HG03139 (cell line): ENCODE measurements around the gene SLC38A3.

Experiments used
- ATAC-seq: cut with Tn5 transposase; IDR thresholded peaks from one replicate; pipeline ENCODE4 v1.9.1; 2021; ENCODE audit not compliant: unreplicated experiment

The SLC38A3 gene

DNA sequence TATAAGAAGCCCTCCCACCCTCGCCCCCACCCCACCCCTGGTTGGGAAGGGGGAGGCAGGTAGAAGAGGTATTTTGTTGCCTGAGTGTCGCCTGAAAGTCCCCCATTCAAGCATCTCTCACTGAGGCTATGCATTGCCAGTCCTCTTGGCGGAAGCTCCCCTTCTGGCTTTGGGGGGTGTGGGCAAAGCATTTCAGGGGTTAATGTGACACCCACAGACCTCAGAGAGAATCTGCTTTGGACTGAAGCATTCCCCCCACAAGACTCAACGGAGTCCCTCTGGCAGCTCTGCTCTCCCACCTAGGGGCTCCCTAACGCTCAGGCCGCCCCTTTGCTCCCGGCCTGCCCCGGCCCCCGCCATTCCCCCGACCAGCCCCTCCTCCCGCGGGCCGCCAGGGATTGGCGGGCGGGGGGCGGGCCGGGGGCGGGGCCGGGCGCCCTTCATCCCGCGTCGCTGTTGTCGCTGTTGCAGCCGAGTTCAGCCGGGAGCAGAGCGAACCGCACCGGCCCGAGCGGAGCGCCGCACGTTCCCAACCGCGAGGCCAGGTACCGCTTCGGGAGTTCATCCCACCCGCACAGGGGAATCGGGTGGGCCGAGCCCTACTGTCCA, at the start of gene SLC38A3:
Gene SLC38A3, plus strand, starts transcription at position 468 of the 609 bp plus-strand sequence. CDS start 8,929 bp downstream, outside the sequence.
- no peak for ATAC-seq

DNA sequence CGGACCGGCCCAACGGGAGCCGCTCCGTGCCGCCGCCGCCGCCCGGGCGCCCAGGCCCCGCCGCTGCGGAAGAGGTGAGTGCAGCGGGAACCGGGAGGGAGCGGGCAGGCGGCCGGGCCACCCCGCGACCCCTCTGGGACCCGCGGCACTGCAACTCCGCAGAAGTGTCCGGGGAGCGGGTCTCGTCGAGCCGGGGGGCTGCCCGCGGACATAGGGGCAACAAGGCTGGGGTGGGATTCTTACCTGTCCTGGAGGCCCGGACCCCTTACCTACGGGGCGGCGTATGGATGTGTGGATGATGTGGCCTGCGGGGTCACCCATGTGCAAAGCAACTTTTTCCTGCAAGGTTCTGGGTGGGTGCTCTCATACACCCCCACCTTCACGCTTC, 49.6 kb upstream of the SLC38A3 start:
- no peak for ATAC-seq

DNA sequence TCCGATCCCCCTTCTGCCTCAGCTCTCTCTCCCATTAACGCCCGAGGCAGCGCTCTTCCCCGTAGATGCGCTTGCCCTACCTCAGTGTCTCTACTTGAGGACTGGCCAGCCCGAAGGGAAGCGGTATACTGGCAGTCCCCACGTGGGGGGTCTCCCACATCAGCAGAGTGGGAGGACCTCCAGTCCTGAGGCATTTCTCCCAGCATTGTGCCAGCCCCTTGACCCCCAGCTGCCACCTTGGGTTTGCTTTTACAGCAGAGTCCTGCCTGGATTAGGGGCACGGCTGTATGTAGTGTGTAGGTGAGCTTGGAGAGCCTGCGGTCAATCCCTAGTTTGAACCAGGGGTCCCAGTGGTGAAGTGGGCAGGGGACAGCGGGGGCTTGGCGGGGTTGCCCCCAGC, 49.2 kb upstream of the SLC38A3 start:
- ATAC-seq = no peak

DNA sequence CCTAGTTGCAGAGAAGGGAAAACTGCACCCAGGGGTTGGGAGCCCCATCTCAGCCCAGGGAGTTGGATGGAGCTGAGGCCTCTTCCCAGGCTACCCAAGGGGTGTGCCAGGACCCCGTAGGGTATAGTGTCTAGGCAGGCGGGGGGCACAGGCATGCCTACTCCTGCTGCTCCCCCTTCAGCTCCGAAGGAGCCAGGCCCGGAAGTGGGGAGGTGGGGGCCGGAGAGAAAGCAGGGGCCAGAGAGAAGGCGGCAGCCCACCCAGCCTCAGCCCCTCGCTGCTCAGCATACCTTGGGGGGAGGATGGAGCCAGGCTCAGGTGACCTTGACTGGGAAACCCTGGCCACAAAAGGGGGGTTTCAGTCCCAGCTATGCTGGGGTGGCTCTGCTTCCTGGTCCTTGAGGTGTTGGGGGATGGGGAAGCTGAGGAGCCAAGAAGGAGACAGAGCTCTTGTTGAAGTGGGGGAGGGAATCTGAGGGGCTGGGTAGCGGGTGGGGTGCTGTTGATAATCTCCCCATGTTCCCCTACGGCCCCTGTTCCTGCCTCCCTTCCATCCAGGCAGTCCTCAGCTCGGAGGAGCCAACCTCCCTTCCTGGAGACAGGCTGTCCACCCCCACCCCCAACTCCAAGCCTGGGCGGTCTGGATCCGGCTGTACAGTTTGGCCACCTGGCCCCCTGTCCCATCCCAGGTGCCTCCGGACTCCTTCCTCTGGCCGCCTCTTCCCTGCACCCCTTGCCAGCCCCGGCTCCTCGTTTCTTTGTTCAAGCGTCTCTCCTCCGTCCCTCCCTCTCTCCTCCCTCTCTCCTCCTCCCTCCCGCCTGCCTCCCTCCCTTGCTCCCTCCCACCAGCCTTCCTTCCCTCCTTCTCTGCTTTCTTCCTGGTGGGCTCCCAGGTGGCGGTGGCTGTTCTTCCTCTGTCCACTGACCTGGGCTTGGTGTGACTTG, 48.2 kb upstream of the SLC38A3 start:
- no peak for ATAC-seq

DNA sequence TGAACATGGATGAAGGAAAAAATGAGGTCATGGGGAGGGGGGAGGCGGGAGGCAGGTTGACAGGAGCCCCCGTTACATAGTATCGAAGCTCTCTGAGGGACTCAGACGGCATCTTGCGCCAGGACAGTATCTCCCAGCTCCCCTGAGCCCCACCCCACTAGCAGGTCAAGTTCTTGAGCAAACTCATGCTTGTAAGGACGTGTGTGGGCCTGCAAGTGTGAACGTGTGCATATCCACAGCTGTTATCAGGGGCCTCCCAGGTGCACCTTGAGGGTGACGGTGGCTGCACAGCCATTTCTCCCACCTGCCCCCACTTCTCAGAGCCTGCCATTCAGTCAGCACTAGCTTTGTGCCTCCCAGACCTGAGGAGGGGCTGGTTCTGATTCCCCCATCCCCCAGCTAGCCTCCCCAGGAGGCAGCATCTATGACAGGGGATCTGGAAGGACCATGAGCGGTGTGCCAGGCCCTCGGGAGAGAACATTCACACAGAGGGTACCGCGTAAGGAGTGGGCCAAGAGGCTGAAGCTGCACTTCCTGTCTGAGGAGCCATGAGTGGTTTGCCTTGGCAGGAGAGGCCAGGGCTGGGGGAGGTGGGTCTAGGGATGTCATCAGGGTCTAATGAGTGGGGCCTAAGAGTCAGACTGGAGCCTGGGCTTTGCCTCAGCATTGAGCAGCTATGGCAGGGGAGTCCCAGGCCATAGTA, 47.1 kb upstream of the SLC38A3 start:
- ATAC-seq = no peak

DNA sequence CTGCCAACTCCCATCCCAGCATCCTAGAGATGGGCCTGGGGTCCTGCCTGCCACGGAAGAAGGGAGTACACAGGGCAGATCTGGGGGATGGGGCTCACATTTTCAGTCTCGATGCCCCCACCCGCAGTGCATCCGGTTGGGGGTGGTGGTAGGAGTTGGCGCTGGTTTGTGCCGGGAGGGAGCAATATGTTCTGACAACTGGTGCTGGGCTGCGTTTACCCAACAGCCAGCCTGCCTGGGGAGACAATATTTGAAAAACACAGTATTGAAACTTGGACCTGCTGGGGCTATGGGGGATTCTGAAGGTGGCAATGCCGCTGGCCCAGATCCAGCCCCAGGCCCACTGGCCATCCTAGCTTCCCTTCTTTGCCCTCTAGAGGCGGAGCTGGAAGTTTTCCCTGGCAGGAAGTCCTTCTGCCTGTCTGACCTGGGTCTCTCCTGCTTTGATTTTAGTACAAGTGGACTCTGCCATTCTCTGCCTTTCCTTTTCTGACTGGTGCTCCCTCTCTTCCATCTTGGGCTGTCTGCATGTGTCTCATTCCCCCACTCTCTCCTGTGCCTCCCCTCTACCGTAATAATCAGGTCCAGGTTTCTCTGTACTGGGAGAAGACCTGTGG, 46.4 kb upstream of the SLC38A3 start:
- no peak for ATAC-seq

DNA sequence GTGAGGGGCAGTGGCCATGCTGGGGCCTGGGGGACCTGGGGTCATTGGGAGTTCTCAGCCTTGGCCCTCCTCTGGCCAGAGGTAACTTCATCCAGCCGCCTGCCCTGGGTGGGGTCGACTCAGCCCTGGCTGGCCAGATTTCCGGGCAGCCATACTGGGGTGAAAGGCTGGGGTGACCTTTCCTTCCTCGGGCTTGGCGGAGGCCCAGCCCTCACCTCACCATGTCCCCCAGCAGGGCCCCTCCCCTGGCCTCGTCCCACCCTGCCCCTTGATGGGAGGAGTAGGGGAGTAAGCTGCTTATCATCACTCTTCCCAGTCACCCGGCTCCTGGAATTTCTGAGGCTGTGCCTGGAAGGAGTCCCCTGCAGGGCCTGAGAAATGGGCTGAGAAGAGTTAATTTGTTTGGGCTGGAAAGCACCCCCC, 44.5 kb upstream of the SLC38A3 start:
- no peak for ATAC-seq

DNA sequence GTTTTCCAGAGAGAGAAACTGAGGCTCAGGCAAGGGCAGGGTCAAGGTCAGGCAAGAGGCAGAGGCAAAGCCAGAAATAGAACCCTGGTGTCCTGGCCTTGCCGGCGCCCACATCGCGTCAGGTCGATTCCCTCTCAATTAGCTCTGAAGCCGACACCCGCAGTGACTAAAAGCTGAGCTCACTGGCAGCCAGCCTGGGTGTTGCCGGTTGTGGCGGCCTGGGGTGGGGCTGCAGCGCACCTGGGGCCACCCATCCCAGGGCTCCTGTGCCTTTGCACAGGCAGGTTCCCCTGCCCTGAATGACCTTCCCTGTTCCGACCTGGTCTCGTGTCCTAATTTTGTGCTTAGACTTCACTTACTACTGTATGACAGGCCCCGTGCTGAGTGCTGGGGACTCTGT, 43.8 kb upstream of the SLC38A3 start:
- ATAC-seq = no peak

DNA sequence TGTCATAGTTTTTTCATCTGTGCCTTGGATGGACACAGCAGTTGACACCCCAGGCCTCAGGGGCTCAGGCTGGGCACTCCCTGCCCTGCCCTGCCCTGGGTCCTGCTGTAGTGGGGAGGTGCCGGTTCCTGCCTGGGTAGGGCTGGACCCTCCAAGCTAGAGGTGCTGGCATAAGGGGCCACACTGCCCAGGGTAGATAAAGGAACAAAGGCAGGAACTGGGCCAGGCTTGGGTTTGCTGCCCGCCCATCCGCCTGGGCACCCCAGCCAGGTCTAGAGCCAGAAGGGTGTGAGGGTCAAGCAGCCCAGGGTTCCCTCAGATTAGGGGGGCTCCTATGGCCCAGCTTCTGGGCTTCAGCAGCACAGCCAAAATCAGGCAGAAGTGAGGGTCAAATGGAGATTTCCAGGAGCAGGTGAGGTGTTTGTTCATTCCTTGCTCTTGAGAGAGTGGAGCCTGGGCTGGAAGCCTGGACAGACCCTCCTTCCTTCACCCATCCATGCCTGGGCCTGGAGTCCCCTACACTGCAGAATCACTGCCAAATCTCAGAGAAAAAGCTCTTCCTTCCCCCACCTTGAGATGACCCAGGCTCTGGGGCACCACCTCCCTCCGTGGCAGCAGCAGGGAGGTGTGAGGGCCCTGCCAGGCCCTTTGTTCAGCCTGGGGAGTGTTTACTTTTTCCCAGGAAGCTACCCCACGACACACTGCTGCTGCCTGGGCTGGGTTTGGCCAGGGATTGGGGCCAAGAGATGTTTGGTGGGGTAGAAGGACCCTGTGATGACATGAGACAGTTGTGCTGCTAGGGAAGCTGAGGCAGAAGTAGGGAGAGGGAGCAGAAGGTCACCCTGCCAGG, 42.8 kb upstream of the SLC38A3 start:
- no peak for ATAC-seq

DNA sequence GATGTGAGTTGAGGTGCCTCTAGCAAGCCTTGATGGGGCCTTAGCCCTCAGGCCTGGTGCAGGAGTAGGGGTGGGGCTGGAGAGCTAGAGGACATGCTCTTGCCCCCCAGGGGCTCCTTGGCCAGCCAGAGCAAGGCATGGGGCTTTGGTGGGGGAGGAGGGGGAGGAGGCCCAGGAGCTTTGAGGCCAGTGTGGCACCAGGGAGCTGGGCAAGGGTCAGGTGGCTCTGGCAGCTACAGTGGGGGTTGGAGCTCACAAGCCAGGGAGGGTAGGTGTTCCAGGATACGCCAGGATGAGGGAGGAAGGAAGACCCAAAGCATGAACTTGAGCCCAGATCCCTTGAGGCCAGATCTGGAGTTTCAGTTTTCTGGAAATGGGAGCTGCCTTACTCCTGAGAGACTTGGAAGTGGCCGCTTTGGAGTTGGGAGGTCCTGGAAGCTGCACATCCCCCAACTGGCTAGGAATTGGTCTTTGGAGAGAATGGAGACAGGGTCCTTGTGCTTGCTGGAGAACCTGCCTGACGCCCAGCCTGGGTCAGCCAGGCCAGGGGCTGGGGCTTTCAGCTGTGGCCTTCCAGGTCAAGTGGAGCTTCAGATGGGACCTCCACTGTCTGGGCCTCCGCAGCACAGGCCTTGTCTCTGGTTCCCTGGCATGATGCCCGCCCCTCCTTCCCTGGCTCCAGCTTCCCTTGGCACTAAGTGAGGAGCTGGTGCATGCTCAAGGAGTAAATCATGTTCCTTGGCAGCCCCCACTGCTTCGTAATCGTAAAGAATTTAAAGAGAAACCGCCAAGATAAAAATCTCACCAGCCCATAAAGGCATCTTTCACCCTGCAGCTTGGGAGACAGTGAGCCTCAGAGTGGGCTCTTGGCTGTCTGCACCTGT, 41.3 kb upstream of the SLC38A3 start:
- no peak for ATAC-seq

DNA sequence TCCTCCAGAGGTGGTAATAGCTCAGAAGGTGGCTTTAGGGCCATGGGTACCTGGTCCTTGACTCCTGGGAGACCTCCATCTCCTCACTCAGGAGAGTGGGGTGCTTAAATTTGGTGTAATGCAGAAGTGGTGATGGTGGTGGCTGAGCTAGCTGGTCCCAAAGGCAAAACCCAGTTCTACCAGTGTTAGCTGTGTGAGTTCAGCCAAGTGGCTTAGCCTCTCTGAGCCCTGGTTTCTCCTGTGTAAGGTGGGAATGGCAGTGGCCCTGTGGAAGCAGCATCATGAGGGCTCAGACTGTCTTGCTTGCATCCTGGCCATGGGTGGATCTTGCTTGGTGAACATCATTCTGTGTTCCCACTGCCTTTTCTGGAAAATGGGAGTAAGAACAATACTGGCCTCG, 40.6 kb upstream of the SLC38A3 start:
- no peak for ATAC-seq

DNA sequence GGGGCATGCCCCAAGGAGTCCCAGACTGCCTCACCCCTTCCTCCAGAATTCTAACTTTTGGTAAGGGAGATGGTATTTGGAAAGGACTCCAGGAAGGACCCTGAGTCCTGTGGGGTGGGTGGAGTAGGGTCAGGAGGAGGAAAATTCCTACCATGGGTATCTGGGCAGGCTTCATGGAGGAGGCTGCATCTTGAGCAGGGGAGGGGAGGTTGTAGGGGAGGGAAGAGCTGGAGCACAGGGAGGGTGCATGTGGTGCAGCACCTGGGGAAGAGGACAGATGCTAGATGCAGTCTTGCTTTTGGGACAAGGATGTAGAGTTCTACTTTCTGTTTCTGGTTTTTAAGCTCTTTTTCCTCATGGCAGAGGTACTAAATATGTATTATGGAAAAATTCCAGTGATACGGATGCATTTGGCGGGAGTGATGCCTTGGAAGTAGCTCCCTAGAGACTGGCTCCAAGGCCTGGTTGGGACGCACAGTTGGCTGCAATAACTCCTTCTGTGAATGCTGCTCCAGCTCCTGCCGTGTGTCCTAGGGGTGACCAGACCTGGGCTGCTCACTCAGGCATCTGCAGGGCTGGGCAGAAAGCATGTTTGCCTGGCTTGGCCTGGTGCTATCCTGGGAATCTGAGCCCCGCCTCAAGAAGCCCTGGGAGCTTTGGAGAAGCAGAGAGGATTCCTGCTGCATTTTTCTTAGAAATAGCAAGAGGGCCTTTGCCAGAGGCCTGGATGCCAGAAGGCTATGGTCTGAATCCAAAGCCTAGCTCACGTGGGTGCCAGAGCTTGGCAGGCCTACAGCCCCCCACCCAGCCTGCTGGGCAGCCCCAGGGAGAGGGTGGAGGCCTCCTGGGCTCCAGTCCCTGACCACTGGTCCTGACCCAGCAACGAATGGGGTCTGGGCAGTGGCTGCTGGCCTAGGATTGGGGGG, 39.8 kb upstream of the SLC38A3 start:
- ATAC-seq = no peak

DNA sequence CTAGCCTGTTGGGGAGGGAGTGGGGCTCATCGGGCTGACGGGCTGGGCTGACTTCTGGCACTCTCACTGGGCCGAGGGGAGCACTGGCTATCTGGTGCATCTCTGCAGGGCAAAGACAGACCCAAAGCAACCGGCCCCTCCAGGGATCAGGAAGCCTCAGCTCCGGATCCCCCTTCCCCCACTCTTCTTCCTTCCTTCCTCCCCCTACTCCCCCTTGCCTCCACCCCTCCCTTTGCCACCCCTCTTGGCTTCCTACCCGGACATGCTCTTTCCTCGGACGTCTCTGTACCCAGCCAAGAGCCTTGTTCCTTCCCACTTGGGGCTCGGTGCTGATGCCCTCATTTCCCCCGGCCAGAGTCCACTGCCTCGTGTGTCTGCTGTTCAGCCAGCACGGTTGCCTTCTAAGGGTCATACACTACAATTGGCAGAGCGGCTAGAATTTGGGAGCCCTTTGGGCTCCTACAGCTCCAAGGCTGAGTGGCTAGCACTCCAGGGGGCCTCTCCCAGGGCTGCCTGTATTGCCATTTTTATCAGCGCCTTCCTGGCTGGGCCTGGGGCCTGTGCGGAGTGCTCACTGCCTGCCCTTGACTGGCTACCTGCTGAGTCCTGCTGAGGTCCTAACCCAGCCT, 39.0 kb upstream of the SLC38A3 start:
- no peak for ATAC-seq

DNA sequence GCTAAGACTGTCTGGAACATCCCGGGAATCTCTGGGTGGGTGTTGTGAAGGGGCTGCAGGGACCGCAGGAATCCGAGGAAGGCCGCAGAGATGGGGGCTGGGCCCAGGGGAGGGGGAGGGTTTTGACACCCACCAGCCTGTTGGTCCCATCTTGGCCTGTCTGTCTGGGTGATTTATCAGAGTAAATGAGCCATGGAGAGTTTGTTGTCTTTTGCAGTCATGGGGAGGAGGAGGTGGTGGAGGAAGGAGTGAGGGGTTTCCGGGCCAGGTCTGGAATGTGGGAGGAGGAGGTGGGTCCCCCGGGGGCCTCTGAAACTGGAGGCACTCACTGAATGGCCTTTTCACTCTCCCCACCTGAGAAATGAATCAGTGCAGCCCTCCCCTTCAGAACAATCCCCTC, 38.5 kb upstream of the SLC38A3 start:
- ATAC-seq = no peak

DNA sequence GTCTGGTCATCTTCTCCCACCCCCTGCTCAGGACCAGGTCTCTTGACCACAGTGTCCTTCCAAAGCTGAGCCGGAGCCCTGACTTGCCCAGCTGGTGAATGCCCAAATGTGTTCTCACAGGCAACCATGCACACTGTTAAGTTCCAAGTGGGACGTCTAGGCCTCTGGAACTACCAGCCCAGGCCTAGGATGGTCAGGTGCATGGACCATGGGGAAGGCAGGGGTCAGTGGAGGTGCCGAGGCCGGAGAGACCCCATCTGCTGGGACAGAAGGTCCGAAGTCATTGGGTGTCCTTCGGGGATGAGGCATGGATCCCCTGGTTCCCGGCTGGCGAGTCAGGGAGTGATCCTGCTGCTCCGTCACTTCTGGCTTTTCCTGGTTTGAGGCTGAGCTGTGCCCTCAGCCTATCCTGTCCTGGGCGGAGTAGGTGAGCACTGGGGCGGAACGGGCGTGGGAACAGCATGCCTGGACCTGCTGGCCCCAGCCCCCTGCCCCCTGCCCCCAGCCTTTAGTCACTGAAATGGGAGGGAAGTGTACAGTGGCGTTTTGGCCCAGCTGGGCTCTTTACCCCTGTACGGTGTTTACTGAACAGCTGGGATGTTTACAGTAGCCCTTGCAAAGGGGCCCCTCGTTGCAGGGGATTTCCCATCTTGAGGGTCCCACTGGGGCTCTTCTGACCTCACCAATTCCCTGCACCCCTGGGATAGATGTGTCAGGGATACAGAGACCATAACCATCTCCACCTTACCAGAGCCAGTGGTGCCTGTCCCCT, 37.8 kb upstream of the SLC38A3 start:
- no peak for ATAC-seq

DNA sequence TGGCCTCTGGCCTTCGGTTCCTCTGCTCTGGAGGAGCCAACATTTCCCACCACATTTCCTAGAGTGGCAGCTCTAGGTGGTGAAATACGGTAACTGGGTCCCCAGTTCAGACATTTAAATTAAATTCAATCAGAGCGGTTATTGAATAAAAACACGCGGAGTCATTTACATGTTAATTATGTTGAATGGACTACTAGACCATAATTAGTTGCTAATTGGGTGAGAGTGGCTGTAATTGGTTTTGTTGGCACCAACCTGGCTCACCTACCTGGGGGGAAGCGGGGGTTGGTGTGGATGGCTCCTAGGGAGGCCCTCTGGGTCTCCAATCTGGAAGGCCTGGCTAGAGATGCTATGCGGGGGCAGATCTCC, 37.2 kb upstream of the SLC38A3 start:
- ATAC-seq = no peak

DNA sequence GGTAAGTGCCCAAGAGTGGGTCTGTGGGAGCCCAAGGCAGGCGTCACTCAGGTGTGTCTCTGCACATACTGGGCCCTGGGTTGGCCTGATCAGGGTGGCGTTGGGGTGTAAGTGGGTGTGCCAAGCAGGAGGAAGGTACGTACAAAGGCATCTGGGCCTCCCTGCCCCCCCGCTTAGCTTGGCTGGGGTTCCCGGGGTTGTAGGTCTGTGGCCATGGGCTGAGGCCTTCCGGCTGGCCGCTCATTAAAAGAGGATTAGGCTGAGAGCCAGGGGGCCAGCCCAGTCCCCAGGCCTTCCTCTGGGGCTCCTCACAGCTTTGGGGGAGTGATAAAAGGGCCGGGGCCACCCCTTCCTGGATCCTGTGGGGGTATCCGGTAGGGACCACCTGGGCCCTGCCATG, 36.7 kb upstream of the SLC38A3 start:
- no peak for ATAC-seq
